Astrocyte (in vitro differentiated cells and primary cell): ENCODE data around the gene PPP6R1. TPM values are rescaled to one million over a fixed set of nuclear protein-coding genes. Genes with fewer than 3 reads are reported as not detected.

Experiments used
- DNase-seq: peaks from one replicate; pipeline ENCODE4 v3.0.0-alpha.2; 2010; ENCODE audit warnings: low read depth
- FAIRE-seq: peaks from 2 replicates; lab custom pipeline; 2011; peaks lifted over from hg19 to GRCh38; lab: Jason Lieb, UNC
- H2AFZ ChIP-seq: 2 replicates; pipeline ENCODE4 v1.6.0; 2012; ENCODE audit warnings: low read depth, low read length, inconsistent platforms
- H3K27ac ChIP-seq: 2 replicates; pipeline ENCODE4 v1.5.1; 2011; ENCODE audit warnings: low read depth, low read length, inconsistent platforms
- H3K27me3 ChIP-seq: 2 replicates; pipeline ENCODE4 v1.6.0; 2011; ENCODE audit warnings: low read length, inconsistent platforms; ENCODE audit not compliant: insufficient read depth
- H3K36me3 ChIP-seq: 2 replicates; pipeline ENCODE4 v1.5.1; 2011; ENCODE audit warnings: low read length, inconsistent platforms; ENCODE audit not compliant: insufficient read depth
- H3K4me1 ChIP-seq: 2 replicates; pipeline ENCODE4 v1.5.1; 2011; ENCODE audit warnings: low read length, inconsistent platforms; ENCODE audit not compliant: insufficient read depth
- H3K4me2 ChIP-seq: 2 replicates; pipeline ENCODE4 v1.6.0; 2012; ENCODE audit warnings: low read length, inconsistent platforms
- H3K4me3 ChIP-seq: 2 replicates; pipeline ENCODE4 v1.5.1; 2011; ENCODE audit warnings: low read depth, mild to moderate bottlenecking, low read length, inconsistent platforms; ENCODE audit not compliant: insufficient read depth
- H3K79me2 ChIP-seq: 2 replicates; pipeline ENCODE4 v1.6.0; 2012; ENCODE audit warnings: mild to moderate bottlenecking, low read length, inconsistent platforms; ENCODE audit not compliant: insufficient read depth
- H3K9ac ChIP-seq: 2 replicates; pipeline ENCODE4 v1.6.0; 2012; ENCODE audit warnings: mild to moderate bottlenecking, low read length, inconsistent platforms
- H3K9me3 ChIP-seq: 2 replicates; pipeline ENCODE4 v1.5.1; 2012; ENCODE audit warnings: low read depth, mild to moderate bottlenecking, low read length, inconsistent platforms; ENCODE audit not compliant: insufficient read depth
- H4K20me1 ChIP-seq: 2 replicates; pipeline ENCODE4 v1.6.0; 2012; ENCODE audit warnings: low read length, inconsistent platforms; ENCODE audit not compliant: insufficient read depth
- H3K27ac Mint-ChIP-seq: one replicate; pipeline ENCODE4 v1.8.0; 2021; ENCODE audit warnings: mild to moderate bottlenecking, mixed read lengths; ENCODE audit not compliant: unreplicated experiment
- H3K27me3 Mint-ChIP-seq: one replicate; pipeline ENCODE4 v1.8.0; 2021; ENCODE audit warnings: low read depth, mixed read lengths; ENCODE audit not compliant: unreplicated experiment
- H3K36me3 Mint-ChIP-seq: one replicate; pipeline ENCODE4 v1.8.0; 2021; ENCODE audit warnings: low read depth, mixed read lengths; ENCODE audit not compliant: unreplicated experiment
- H3K4me1 Mint-ChIP-seq: one replicate; pipeline ENCODE4 v1.8.0; 2021; ENCODE audit warnings: low read depth, mixed read lengths; ENCODE audit not compliant: unreplicated experiment
- H3K4me3 Mint-ChIP-seq: one replicate; pipeline ENCODE4 v1.8.0; 2021; ENCODE audit warnings: mild to moderate bottlenecking, moderate library complexity, mixed read lengths; ENCODE audit not compliant: unreplicated experiment
- H3K9me3 Mint-ChIP-seq: one replicate; pipeline ENCODE4 v1.8.0; 2021; ENCODE audit warnings: mild to moderate bottlenecking, mixed read lengths; ENCODE audit not compliant: unreplicated experiment
- CTCF ChIP-seq: IDR thresholded peaks from 2 replicates; pipeline ENCODE4 v1.5.1; 2011; ENCODE audit warnings: low read depth, mild to moderate bottlenecking, inconsistent platforms, low read length, moderate library complexity; ENCODE audit not compliant: insufficient read depth
- EZH2 ChIP-seq: IDR thresholded peaks from 2 replicates; pipeline ENCODE4 v1.6.1; 2012; ENCODE audit warnings: mild to moderate bottlenecking, low read length, inconsistent platforms; ENCODE audit not compliant: insufficient read depth
- total RNA-seq: library from RNA; stranded (reverse); gene quantifications from 2 replicates; pipeline ENCODE4 v1.2.1, GENCODE V29; 2021

Gene PPP6R1
- total RNA-seq, 1 donor from 2014 or later: 75.2 TPM

- Histone ChIP-seq H3K9ac (no peak overlapping the region), H3K36me3 (no peaks in the 10 kb centered on the region), H3K4me2 (peak overlapping the region; percentile 100), H3K4me1 (peaks cover 43% of the 10 kb centered on the region), H3K9me3 (no peaks in the 10 kb centered on the region), H4K20me1 (peaks cover 74% of the 10 kb centered on the region), H3K27me3 (no peaks in the 10 kb centered on the region), H3K79me2 (peaks cover 79% of the 10 kb centered on the region), H3K4me3 (peak overlapping the region; percentile 19), H2AFZ (no peak overlapping the region), H3K27ac (no peak overlapping the region)
- no peaks in the 10 kb centered on the region for H3K27me3 Mint-ChIP-seq
- peaks cover 40% of the 10 kb centered on the region for H3K4me1 Mint-ChIP-seq
- FAIRE-seq: no peak
- H3K27ac Mint-ChIP-seq: peak overlapping the region; percentile 80
- H3K9me3 Mint-ChIP-seq: no peaks in the 10 kb centered on the region
- H3K36me3 Mint-ChIP-seq: peaks cover 6% of the 10 kb centered on the region
- peak overlapping the region; percentile 99 for H3K4me3 Mint-ChIP-seq
- peak; percentile 26 for DNase-seq
- TF ChIP-seq CTCF: no peak
- TF ChIP-seq EZH2: no peak
Measured at GRCh38 chr19:55255618-55256423, 3.0 kb downstream of the PPP6R1 start.

- Mint-ChIP-seq H3K27ac (no peak overlapping the region), H3K9me3 (no peaks in the 10 kb centered on the region), H3K27me3 (no peaks in the 10 kb centered on the region), H3K4me3 (no peak overlapping the region), H3K36me3 (peaks cover 6% of the 10 kb centered on the region), H3K4me1 (peaks cover 41% of the 10 kb centered on the region)
- H3K9me3 ChIP-seq: no peaks in the 10 kb centered on the region
- DNase-seq: no peak
- peak overlapping the region; percentile 13 for H3K4me2 ChIP-seq
- no peak overlapping the region for H2AFZ ChIP-seq
- no peaks in the 10 kb centered on the region for H3K27me3 ChIP-seq
- H3K79me2 ChIP-seq: peaks cover 92% of the 10 kb centered on the region
- no peak overlapping the region for H3K27ac ChIP-seq
- H4K20me1 ChIP-seq: peaks cover 86% of the 10 kb centered on the region
- peaks cover 39% of the 10 kb centered on the region for H3K4me1 ChIP-seq
- no peak for TF ChIP-seq EZH2
- TF ChIP-seq CTCF: no peak
- no peak overlapping the region for H3K9ac ChIP-seq
- H3K36me3 ChIP-seq: no peaks in the 10 kb centered on the region
- FAIRE-seq: no peak
- no peak overlapping the region for H3K4me3 ChIP-seq
Measured at GRCh38 chr19:55254625-55254977, 4.2 kb downstream of the PPP6R1 start.
